ENCODE data around the gene GCN1. TPM values are rescaled to one million over a fixed set of nuclear protein-coding genes. Genes with fewer than 3 reads are reported as not detected.

GCN1 gene
- total RNA-seq, 6 donors from 2014 or later = 48.1 to 140 (median 69.6) TPM

DNA sequence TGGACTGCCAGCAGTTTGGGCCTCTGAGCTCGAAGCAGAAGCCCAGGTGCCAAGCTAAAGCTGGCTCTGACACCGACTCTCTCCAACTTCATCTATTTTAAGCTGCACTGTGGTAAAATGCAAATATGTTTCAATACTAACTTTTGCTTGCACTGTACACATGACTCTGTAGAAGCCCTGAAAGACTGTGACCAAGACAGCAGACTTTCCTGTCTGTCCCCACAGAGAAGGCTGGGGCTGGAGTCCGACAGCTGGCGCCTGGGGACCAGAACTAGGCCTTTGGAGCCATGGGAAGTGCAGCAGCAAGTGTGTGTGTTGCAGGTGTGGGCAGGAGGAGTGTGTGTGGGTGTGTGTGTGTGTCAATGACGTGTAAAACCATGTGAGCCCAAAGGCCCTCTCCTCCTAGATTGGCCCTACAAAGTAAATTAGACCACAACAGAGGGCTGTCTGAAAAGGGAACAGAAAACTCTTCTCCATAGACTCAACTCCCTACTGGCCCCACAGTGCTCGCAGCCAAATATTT lies 61.6 kb downstream of the GCN1 start:
- H3K36me3 ChIP-seq = peaks cover 62 to 100% (median 99%) of the 10 kb centered on the region in 4 donors
- H3K27ac ChIP-seq = no peak overlapping the region

DNA sequence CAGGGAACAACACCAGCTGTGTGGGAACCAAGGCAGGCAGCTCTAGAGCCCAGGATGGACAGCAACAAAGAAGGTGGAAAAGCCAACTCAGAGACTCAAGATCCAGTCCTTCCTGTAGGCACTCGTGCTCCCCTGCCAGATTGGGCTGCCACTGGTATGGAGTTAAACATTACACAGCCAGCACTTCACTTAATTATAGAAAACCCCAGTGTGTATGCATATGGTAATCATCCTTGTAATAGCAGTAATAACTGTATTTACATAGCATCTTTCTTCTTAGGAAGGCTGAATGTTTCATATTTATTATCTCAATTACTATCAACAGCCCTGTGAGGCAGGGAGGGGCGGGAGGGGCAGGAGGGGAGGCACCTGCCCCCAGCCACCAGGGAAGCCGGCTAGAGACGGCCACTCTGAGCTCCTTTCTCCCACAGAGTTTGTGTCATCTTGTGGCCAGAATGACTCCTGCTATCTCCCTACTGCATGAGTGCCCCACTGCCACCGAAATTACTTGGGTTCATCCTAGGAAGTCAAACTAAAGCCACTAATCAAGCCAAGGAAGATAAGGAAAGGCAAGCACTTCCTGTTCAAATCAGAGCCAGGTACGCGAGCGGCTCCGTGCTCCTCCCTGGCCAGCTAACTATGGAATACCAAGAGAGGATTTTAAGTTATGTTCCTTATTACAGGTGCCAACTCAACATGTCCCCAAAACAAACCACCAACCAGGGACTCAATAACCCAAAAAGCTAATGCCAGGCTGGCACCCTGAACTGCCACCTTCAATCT lies 62.3 kb downstream of the GCN1 start:
- Histone ChIP-seq H3K4me1 (peaks cover 0 to 6% (median 2%) of the 10 kb centered on the region in 4 donors), H3K36me3 (peaks cover 63 to 100% (median 98%) of the 10 kb centered on the region in 4 donors), H3K4me3 (no peak overlapping the region), H3K27ac (no peak overlapping the region), H3K27me3 (no peaks in the 10 kb centered on the region), H3K9me3 (no peaks in the 10 kb centered on the region)
- ATAC-seq (ENCODE audit: low FRiP score in 2 of 2) (no peak), DNase-seq (no peak)
- TF ChIP-seq EP300 (IDR thresholded peaks at IDR 0.05) (no peak), POLR2AphosphoS5 (IDR thresholded peaks at IDR 0.05) (no peak)
- 66 to 80% methylated on average over 7 to 9 of the region's 9 CpGs for WGBS, 2 donors

More for the DNA sequence above, 61.6 kb downstream of the GCN1 start:
- 82 to 96% methylated on average over 4 to 5 of the region's 6 CpGs for WGBS, 2 donors
- Histone ChIP-seq H3K4me3 (no peak overlapping the region), H3K4me1 (no peaks in the 10 kb centered on the region), H3K9me3 (no peaks in the 10 kb centered on the region), H3K27me3 (no peaks in the 10 kb centered on the region)
- DNase-seq (no peak), ATAC-seq (ENCODE audit: low FRiP score in 2 of 2) (no peak)
- TF ChIP-seq POLR2AphosphoS5 (IDR thresholded peaks at IDR 0.05) = no peak
- no peak for TF ChIP-seq POLR2A (IDR thresholded peaks at IDR 0.05)
- TF ChIP-seq, protein P1, sequence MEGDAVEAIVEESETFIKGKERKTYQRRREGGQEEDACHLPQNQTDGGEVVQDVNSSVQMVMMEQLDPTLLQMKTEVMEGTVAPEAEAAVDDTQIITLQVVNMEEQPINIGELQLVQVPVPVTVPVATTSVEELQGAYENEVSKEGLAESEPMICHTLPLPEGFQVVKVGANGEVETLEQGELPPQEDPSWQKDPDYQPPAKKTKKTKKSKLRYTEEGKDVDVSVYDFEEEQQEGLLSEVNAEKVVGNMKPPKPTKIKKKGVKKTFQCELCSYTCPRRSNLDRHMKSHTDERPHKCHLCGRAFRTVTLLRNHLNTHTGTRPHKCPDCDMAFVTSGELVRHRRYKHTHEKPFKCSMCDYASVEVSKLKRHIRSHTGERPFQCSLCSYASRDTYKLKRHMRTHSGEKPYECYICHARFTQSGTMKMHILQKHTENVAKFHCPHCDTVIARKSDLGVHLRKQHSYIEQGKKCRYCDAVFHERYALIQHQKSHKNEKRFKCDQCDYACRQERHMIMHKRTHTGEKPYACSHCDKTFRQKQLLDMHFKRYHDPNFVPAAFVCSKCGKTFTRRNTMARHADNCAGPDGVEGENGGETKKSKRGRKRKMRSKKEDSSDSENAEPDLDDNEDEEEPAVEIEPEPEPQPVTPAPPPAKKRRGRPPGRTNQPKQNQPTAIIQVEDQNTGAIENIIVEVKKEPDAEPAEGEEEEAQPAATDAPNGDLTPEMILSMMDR (IDR thresholded peaks at IDR 0.05) = no peak
- no peak for TF ChIP-seq EP300 (IDR thresholded peaks at IDR 0.05)

DNA sequence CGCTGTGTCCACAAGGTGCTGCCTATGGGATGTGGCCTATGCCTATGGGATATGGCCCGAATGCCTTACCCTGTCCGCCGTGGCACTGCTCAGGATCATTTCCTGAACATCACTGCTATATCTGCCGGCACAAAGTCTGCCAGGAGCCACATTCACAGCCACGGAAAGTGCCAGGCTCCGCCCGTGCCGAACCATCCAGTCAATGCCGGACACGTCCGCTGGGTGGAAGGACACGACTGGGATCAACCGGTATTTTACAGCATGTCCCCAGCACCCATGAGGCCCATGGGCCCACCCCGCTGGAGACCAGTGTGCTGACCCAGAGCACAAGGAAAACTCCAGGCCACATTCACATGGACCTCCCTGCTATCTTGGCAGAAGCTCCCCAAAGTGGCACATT lies 63.4 kb downstream of the GCN1 start:
- no peak overlapping the region for H3K27ac ChIP-seq
- peaks cover 5 to 15% (median 7%) of the 10 kb centered on the region in 4 donors for H3K4me1 ChIP-seq
- no peak for ATAC-seq (ENCODE audit: low FRiP score in 2 of 2)
- TF ChIP-seq POLR2AphosphoS5 (IDR thresholded peaks at IDR 0.05) (no peak), POLR2A (IDR thresholded peaks at IDR 0.05) (no peak), EP300 (IDR thresholded peaks at IDR 0.05) (no peak)
- TF ChIP-seq, protein P1 (IDR thresholded peaks at IDR 0.05) = no peak
- no peak overlapping the region for H3K4me3 ChIP-seq
- no peaks in the 10 kb centered on the region for H3K9me3 ChIP-seq
- peak in 1 of 2 donors; percentile 71 for DNase-seq
- H3K27me3 ChIP-seq = no peaks in the 10 kb centered on the region
- 97 to 99% methylated on average over 12 to 13 of the region's 15 CpGs for WGBS, 2 donors
- H3K36me3 ChIP-seq = peaks cover 52 to 90% (median 87%) of the 10 kb centered on the region in 4 donors

DNA sequence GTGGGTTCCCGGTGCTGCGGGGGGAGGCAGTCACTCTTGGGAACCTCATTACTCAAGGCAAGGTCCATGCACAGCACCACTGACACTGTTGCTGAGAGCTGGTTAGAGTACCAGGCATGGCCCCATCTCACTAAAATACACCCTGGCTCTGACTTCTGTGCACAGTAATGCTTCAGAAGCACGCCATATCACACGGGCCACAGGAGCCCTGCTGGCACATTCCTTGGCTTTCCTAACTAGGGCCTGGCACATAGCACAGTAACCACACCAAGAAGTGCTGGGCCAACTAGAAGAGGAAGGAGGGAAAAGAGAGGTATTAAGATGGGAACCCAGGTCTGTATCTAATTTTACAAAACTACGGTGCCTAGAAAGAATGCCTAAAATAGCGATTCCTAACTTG lies 64.5 kb downstream of the GCN1 start:
- Histone ChIP-seq H3K27ac (no peak overlapping the region), H3K4me1 (peaks cover 5 to 18% (median 11%) of the 10 kb centered on the region in 4 donors), H3K4me3 (no peak overlapping the region), H3K9me3 (no peaks in the 10 kb centered on the region), H3K27me3 (no peaks in the 10 kb centered on the region), H3K36me3 (peaks cover 43 to 79% (median 76%) of the 10 kb centered on the region in 4 donors)
- no peak for TF ChIP-seq EP300 (IDR thresholded peaks at IDR 0.05)
- TF ChIP-seq, protein P1 (IDR thresholded peaks at IDR 0.05) = no peak
- no peak for TF ChIP-seq POLR2AphosphoS5 (IDR thresholded peaks at IDR 0.05)
- no peak for TF ChIP-seq POLR2A (IDR thresholded peaks at IDR 0.05)
- ATAC-seq (ENCODE audit: low FRiP score in 2 of 2) (no peak), DNase-seq (no peak)
- 93 to 99% methylated on average over 4 to 6 of the region's 6 CpGs for WGBS, 2 donors

DNA sequence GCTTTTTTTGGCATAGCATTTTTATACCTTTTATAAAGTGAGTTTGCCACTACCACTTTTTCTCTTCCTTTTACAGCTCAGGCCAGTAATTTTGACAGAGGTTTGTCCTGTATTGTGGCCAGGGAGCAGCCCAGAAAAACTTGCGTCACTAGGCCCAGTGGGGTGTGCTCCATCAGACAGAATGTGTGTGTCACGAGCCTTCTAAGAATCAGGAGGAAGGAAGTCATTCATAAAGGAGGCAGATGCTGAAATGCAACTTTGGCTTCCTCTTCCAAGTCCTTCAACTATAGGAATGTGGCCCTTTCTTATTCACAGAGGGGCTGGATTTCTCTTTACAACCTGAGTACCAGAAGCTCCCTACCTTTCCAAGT lies 67.9 kb downstream of the GCN1 start:
- ATAC-seq (ENCODE audit: low FRiP score in 2 of 2) (peak; percentile 74 to 87), DNase-seq (peak in 1 of 2 donors; percentile 70)
- peak; percentile 49 to 56 for TF ChIP-seq POLR2AphosphoS5 (IDR thresholded peaks at IDR 0.05)
- TF ChIP-seq EP300 (IDR thresholded peaks at IDR 0.05) = peak in 1 of 4 donors; percentile 35
- TF ChIP-seq, protein P1 (IDR thresholded peaks at IDR 0.05) = no peak
- TF ChIP-seq POLR2A (IDR thresholded peaks at IDR 0.05) = no peak
- Histone ChIP-seq H3K9me3 (no peaks in the 10 kb centered on the region), H3K4me3 (no peak overlapping the region), H3K36me3 (peaks cover 23 to 45% (median 43%) of the 10 kb centered on the region in 4 donors), H3K27me3 (no peaks in the 10 kb centered on the region), H3K27ac (peak overlapping the region; percentile 36 to 68 (median 38)), H3K4me1 (peaks cover 5 to 18% (median 11%) of the 10 kb centered on the region in 4 donors)
- 36 to 57% methylated on average over 2 of the region's 2 CpGs for WGBS, 2 donors

Data from upper lobe of left lung (tissue), 6 donors.